Renal cortical epithelial cell (primary cell): ENCODE data around the gene ANP32A. TPM values are rescaled to one million over a fixed set of nuclear protein-coding genes. Genes with fewer than 3 reads are reported as not detected.
A peak's percentile ranks its signal among the peaks of the same experiment; 100 is the strongest.
"Not testable (repeated sequence)": the region's sequence is repeated elsewhere in the genome, so short reads cannot be mapped to it uniquely, and the experiment has no call there.

Source experiments
- DNase-seq: peaks from one replicate; pipeline ENCODE4 v3.0.0-alpha.2; 2011; ENCODE audit warnings: low read depth
- total RNA-seq: library from RNA; depleted of rRNA; stranded (reverse); fragments of >200 nt; gene quantifications from 2 replicates; pipeline ENCODE4 v1.2.3, GENCODE V29; 2014

The ANP32A gene
- total RNA-seq, 1 donor from 2014 or later: 76.5 TPM

DNA sequence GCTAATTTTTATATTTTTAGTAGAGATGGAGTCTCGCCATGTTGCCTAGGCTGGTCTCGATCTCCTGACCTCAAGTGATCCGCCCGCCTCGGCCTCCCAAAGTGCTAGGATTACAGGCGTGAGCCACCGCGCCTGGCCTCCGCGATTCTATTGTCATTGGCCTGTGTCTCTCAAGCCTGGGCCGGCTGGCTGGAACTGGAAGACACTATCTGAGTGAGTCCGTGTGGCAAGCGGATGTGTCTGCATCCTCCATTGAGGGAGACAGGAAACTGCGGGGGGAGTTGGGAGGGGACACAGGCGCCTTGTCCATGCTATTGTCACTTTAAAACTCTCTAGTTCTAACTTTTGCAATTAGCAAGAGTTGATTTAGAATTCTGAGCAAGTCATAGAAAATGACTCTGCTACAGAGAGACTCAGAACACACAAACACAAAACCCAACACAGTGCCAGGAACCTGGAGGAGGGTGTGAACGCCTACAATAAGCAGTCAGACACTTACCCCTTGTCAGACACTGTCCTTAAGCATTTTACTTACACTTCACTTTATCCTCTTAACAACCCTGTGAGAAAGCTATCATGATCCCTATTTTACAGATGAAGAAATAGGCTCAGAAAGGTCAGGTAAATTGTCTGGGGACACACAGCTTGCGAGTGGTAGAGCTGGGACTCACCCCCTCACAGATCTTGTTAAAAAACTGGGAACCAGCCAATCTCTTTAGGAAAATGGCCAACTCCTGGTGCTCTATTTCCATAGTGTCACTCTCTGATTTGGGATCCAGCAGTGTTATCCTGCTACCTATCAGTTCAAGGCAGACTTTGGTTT, 38.7 kb downstream of the ANP32A start:
- DNase-seq: no peak

- DNase-seq: no peak
Measured at GRCh38 chr15:68781217-68781616, 39.5 kb downstream of the ANP32A start.

GRCh38 chr15:68778876-68779275, 41.8 kb downstream of the ANP32A start:
- DNase-seq: no peak

GRCh38 chr15:68776477-68777270, 44.0 kb downstream of the ANP32A start:
- DNase-seq: no peak

- DNase-seq: peak; percentile 36
Measured at GRCh38 chr15:68775671-68776476, 44.8 kb downstream of the ANP32A start.

DNA sequence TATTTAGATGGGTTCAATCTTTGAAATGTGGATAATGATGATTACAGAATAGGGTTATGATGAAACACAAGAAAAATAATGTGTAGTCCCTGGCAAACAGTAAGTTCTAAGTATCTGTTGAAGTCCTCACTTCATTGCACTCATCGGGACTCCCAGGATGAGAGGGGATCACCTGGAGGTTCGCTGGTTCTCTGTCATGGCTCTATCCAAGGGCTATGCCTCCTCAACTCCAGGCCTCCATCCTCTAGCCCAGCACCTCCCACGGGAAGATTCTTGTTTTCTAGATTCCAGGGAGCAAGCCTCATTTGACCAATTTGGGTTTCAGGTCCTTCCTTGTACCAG, 45.5 kb downstream of the ANP32A start:
- no peak for DNase-seq

DNA sequence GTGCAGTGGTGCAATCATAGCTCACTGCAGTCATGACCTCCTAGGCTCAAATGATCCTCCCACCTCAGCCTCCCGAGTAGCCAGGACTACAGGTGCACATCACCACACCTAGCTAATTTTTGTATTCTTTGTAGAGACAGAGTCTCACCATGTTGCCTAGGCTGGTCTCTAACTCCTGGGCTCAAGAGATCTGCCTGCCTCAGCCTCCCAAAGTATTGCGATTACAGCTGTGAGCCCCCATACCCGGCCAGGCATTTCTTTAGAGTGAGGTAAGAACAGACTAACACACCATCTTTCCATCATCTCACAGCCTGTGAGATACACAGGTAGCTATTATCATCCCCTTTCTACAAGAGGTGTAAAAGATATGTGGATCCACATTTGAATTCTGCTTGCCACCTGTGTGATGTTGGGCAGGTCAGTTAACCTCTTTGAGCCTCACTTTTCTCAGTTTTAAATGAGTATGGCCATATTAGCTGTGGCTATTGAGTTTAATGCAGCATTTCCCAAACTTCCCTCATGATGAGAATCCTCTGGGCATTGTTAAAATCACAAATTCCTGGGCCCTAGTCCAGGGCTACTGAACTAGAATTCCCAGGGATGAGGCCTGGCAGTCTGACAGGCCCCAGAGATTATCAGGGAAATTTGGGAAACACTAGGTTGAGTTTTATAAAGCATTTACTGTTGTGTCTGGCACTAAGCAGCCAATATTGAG, 46.0 kb downstream of the ANP32A start:
- no peak for DNase-seq

DNA sequence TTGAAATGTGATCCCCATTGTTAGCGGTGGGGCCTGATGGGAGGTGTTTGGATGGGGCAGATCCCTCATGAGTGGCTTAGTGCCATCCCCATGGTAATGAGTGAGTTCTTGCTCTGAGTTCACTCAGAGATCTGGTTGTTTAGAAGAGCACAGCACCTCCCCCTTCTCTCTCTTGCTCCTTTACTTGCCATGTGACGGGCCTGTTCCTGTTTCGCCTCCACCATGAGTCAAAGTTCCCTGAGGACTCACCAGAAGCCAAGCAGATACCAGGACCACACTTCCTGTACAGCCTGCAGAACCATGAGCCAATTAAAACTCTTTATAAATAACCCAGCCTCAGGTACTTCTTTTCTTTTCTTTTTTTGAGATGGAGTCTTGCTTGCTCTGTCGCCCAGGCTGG, 46.6 kb downstream of the ANP32A start:
- no peak for DNase-seq

DNA sequence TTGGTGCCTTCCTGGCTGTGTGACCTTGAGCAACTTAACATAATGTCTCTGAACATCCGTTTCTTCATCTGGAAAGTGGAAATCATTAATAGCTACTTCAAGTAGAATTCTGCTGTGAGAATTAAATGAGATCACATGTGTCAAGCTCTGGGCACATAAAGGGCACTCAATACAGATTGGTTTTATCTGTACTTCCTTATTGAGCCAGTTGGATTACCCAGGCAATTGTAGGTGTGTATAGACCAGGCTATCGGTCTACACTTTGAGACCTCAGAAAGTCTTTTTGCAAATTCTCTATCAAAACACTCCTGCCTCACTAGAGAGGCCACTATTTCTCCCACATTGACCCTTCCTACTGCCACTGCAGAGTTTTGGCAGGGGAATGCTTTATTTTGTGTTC, 47.7 kb downstream of the ANP32A start:
- DNase-seq: no peak

GRCh38 chr15:68770216-68770615, 50.5 kb downstream of the ANP32A start:
- DNase-seq: no peak

- no peak for DNase-seq
Measured at GRCh38 chr15:68769702-68770101, 51.0 kb downstream of the ANP32A start.

GRCh38 chr15:68768321-68768720, 52.4 kb downstream of the ANP32A start:
- no peak for DNase-seq

GRCh38 chr15:68767833-68768232, 52.9 kb downstream of the ANP32A start:
- no peak for DNase-seq

DNA sequence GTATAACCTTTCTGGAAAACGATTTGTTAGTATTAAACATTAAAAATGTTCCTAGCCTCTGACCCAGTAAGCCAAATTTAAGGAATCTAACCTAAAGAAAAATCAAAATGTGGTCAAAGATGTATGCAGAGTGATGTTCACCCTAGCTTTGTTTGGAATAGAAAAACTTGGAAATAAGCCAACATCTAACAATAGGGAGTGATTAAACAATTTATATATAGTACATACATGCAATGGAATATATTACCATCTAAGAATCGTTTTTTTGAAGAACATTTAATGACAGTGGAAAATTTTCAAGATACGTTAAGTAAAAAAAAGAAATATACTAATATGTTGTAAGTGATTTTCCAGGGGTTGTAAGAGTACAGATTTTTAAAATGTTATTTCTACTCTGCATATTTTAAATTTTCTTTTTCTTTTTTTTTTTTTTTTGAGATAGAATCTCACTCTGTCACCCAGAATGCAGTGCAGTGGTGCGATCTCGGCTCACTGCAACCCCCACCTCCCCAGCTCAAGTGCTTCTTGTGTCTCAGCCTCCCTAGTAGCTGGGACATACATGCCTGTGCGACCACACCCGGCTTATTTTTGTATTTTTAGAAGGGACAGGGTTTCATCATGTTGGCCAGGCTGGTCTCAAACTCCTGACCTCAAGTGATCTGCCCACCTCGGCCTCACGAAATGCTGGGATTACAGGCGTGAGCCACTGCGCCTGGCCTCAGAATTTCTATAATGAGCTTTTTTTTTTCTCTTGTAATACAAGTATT, 54.9 kb downstream of the ANP32A start:
- no peak for DNase-seq

GRCh38 chr15:68764090-68764489, 56.6 kb downstream of the ANP32A start:
- DNase-seq: no peak

GRCh38 chr15:68763063-68763462, 57.6 kb downstream of the ANP32A start:
- no peak for DNase-seq

DNA sequence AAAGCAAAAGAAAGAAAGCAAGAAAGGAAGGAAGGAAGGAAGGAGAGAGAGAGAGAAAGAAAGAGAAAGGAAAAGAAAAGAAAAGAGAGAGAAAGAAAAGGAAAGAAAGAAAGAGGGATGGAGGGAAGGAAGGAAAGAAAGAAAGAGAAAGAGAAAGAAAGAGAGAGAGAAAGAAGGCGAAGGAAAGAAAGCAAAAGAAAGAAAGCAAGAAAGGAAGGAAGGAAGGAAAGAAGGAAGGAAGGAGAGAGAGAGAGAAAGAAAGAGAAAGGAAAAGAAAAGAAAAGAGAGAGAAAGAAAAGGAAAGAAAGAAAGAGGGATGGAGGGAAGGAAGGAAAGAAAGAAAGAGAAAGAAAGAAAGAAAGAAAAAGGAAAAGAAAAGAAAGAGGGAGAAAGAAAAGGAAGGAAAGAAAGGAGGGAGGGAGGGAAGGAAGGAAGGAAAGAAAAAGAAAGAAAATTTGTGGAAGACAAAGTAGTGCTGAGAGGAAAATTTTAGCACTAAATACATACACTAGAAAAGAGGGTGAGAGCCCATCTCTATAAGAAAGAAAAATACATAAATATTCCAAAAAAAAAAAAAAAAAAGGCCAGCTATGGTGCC, 60.6 kb downstream of the ANP32A start:
- DNase-seq: not testable (repeated sequence)

DNA sequence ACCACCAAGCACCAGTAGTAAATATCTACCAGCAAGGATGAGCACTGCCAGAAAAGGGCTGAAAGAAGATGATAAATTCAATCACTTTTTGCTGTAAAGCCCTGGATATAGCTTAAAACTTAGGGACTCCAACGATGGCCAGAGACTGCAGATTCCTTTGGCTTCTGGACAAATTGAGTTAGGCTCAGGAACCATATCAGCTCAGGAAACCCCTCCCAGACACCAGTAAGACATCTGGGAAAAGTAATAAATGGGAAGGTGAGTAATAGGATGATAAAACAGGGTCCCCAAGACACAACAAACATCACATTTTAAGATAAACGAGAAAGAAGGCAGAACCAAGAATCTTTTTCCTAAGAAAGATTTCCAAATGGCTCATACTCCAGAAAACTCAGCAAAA, 65.0 kb downstream of the ANP32A start:
- DNase-seq: no peak

DNA sequence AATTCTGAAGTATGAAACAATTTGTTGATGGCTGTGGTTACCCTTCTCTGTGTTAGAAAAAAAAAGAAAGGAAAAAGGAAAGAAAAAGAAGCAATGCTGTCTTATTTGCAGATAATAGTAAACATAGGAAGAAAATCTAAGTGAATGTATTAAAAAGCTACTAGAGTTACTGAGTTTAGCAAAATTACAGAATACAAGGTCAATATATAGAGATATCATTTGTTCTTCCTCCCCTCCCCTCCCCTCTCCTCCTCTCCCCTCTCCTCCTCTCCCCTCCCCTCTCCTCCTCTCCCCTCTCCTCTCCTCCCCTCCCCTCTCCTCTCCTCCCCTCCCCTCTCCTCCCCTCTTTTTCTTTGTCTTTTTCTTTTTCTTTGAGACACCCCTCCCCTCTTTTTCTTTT, 69.1 kb downstream of the ANP32A start:
- no peak for DNase-seq

DNA sequence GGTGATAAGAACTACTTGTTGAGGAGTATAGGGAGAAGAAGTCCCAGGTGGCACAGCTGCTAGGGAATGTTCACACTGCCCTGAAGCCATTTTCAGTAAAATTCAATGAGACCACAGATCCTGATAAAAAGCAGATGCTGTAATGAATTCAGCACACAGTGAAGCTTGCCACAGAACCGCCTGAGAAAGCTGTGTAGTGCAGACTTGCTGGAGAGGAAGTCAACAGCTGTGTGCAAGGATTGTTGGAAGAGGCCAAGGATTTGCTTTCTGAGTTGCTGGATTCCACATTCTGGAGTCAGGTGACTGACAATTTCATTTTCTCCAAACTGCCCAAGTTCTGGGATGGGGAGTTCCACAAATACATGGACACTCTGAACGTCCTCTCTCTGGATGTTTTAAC, 70.9 kb downstream of the ANP32A start:
- DNase-seq: no peak

DNA sequence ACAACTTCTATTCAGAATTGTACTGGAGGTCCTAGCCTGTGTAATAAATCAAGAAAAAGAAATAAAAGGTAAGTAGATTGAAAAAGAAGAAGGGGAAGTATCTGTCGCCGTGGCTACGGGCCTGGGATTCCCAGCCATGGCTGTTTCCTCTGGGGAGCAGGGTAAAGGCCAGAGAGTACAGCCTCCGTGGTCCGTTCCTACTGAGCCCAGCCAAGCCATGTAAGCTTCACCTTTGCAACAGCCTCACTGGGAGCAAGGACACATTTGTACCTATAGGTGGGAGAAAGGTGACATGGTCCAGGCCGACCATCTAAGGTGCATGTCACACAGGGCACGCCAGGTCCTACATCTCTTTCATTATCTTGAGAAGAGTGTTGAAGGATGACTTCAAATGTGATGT, 71.3 kb downstream of the ANP32A start:
- no peak for DNase-seq
